Superior temporal gyrus (tissue), 1 donor: ENCODE results near the gene RAB5B.
A peak's percentile ranks its signal among the peaks of the same experiment; 100 is the strongest.
"Not testable (repeated sequence)": the region's sequence is repeated elsewhere in the genome, so short reads cannot be mapped to it uniquely, and the experiment has no call there.

Experiments
- DNase-seq: peaks from one replicate; pipeline ENCODE4 v3.0.0-alpha.2; 2016; ENCODE audit errors: extremely low spot score

Gene RAB5B

GRCh38 chr12:55940065-55940732 lies 33.7 kb upstream of the RAB5B start:
- DNase-seq, result peak; percentile 93

- no peak for DNase-seq
Observed at GRCh38 chr12:55942055-55942454, 31.8 kb upstream of the RAB5B start.

GRCh38 chr12:55942577-55943136 lies 31.2 kb upstream of the RAB5B start:
- no peak for DNase-seq

GRCh38 chr12:55946553-55946952 lies 27.3 kb upstream of the RAB5B start:
- DNase-seq, result no peak

- no peak for DNase-seq
Observed at GRCh38 chr12:55955344-55955743, 18.5 kb upstream of the RAB5B start.

GRCh38 chr12:55955800-55956508 lies 17.9 kb upstream of the RAB5B start:
- no peak for DNase-seq

GRCh38 chr12:55957106-55957859 lies 16.6 kb upstream of the RAB5B start:
- no peak for DNase-seq

- no peak for DNase-seq
Observed at GRCh38 chr12:55963760-55964159, 10.1 kb upstream of the RAB5B start.

- DNase-seq, result no peak
Observed at GRCh38 chr12:55965240-55965639, 8.6 kb upstream of the RAB5B start.

- no peak for DNase-seq
Observed at GRCh38 chr12:55965941-55966407, 7.9 kb upstream of the RAB5B start, which contains the start of gene PMEL. Gene PMEL (minus strand): TSS chr12:55966042. CDS start chr12:55966011, 31 bp downstream.

- DNase-seq, result peak; percentile 83
Observed at GRCh38 chr12:55966408-55967281, 7.2 kb upstream of the RAB5B start, which contains the start of gene CDK2. Gene CDK2 (plus strand): TSS chr12:55966830. CDS start chr12:55967009, 179 bp downstream.

- no peak for DNase-seq
Observed at GRCh38 chr12:55969356-55969755, 4.5 kb upstream of the RAB5B start.

- DNase-seq, result no peak
Observed at GRCh38 chr12:55970775-55971174, 3.1 kb upstream of the RAB5B start.

GRCh38 chr12:55972042-55972441 lies 1.8 kb upstream of the RAB5B start:
- no peak for DNase-seq

- DNase-seq, result no peak
Observed at GRCh38 chr12:55972456-55972855, 1.4 kb upstream of the RAB5B start.

- DNase-seq, result no peak
Observed at GRCh38 chr12:55972911-55973598, 823 bp upstream of the RAB5B start.

- DNase-seq, result no peak
Observed at GRCh38 chr12:55974308-55974730, 441 bp downstream of the RAB5B start.

GRCh38 chr12:55978393-55978792 lies 4.5 kb downstream of the RAB5B start:
- DNase-seq, result no peak

GRCh38 chr12:55979069-55979468 lies 5.2 kb downstream of the RAB5B start:
- no peak for DNase-seq

GRCh38 chr12:55981882-55982281 lies 8.0 kb downstream of the RAB5B start:
- not testable (repeated sequence) for DNase-seq
